HG03442 (cell line): ENCODE results near the gene KCNK3.
"Not testable (repeated sequence)": the region's sequence is repeated elsewhere in the genome, so short reads cannot be mapped to it uniquely, and the experiment has no call there.

Experiments used
- ATAC-seq: cut with Tn5 transposase; IDR thresholded peaks from one replicate; pipeline ENCODE4 v1.9.1; 2021; ENCODE audit warnings: mild to moderate bottlenecking, moderate library complexity; ENCODE audit not compliant: unreplicated experiment

Gene KCNK3

DNA sequence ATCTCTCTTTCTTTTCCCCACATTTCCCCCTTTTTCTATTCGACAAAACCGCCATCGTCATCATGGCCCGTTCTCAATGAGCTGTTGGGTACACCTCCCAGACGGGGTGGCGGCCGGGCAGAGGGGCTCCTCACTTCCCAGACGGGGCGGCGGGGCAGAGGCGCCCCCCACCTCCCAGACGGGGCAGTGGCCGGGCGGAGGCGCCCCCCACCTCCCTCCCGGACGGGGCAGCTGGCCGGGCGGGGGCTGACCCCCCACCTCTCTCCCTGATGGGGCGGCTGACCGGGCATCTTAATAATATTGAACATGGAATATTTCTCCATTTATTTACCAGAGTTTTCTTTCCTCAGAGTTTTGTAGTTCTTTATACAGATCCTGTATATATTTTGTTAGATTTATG lies 27.2 kb upstream of the KCNK3 start:
- ATAC-seq: not testable (repeated sequence)

DNA sequence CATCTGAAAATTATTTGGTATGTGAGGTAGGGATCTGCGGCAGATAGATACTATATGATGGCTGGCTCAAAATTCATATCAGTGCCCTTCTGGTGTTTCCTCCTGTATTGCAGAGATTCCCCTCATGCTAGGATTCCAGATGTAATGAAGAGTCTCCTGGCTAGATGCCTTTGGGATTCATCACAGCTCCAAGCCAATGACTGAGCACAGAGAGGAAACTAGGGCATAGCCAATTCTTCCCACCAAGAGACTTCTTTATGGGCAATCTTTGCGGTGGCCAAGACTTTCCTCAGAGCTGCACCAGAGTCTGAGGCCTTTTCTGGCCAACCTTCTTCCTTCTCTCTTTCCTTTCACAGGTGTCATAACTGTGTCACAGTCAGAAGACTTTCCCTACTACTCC lies 25.9 kb upstream of the KCNK3 start:
- no peak for ATAC-seq

DNA sequence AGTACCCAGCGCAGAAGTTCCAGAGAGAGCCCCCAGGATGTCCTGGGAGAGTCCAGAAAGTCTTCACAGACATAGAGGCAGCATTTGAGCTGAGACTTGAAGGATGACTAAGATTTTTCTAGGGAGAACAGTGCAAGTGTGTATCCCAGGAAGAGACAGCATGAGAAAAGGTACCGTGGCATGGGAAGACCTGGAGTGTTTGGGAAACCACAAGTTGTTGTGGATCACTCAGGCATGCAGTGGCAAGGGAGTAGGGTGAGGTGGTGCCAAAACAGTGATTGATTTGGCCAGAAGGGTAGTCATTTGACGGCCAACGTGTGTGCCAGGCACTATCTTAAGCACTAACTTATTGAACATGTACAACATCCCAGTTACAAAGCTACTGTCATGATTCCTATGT lies 24.5 kb upstream of the KCNK3 start:
- no peak for ATAC-seq

DNA sequence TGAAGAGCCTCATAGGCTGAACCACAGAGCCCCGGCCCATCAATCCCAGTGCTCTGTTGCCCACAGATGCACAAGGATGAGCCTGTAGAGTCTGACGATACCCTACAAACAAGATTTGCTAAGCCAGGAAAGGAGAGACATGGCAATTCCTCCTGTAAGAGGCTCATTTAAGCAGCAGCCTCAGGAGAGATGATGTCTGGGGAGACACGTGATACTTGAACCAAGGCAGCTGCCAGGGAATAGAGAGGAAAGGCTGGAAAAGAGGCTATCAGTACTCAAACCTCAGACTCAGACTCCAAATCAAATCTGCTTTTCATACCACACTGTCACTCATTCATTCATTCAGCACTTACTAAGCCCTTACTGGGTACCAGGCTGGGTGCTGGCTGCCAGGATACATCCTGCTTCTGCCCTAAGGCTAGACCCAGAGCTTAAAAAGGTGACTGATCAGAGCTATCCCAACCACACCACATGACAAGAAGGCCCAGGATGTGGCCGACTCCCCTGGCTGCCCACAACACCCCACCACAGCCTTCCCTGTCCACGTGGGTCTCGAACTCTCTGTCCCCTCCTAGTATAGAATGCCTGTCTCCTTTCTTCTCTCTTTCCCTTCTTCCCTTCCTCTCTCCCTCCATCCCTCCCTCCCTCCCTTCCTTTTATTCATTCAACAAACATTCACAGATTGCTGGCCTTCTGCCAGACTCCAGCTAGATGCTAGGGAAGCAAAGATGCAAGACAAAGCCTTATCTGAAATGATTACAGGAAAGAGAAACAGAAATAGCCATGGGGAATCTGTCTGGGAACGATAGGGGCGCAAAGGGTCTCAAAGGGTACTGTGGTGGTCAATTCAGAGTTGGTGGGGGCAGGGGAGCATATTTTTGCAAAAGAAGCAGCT lies 23.4 kb upstream of the KCNK3 start:
- ATAC-seq: no peak

DNA sequence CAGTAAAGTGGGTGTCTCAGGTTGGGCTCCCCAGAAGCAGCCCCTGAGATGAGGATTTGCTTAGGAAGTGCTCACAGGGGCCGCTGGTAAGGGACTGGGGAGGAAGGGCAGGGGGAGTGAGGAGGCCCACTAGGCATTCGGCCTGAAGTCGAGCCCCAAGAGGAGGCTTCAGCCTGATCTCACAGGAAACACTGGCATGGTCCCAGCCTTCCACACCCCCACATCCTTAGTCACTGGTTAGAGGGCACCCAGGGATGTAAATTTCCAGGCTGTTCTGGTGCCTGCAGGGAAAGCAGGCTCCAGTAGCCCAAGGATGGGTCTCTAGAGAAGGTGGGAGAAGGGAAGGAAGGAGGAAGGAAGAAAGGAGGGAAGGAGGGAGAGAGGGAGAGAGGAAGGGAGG lies 22.4 kb upstream of the KCNK3 start:
- no peak for ATAC-seq

DNA sequence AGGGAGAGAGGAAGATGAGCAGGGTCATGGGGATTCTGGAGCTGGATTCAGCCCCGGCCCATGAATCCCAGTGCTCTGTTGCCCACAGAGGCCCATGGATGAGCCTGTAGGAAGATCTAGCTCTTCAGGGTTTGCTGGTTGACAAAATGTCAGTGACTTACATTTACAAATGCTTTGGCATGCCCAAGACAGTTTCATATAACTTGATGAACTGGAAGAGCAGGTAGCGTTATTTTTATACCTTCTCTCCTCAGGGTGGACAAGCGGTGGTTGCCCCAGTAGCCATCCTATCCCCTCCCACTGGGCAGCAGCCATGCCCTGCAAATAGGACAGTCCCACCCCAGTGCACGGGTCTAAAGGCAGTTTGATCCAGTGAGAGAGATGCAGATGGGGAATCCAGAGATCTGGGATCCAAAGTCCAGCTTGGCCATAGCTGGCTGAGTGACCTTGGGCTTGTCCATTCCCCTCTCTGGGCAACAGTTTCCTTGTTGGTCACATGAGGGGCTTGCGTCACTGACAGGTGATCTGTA lies 21.5 kb upstream of the KCNK3 start:
- ATAC-seq: no peak

DNA sequence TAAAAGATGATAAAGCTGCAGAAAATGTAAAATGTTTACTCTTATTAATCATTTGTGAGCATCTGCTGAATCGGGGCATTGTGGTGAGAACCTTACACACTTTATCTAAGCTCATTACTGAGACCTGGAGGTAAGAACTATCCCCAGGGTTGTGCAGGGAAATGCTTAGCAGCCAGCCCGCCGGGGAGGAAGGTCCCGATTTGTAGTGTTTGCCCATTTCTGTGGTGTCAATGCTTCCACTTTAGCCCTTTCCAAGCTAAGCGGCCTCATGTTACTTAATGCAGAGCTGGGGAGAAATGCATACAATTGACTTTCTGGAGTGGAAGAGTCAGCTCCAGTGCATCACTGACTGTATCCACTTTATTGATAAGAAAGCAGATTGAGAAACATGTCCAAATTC lies 20.8 kb upstream of the KCNK3 start:
- ATAC-seq: no peak

DNA sequence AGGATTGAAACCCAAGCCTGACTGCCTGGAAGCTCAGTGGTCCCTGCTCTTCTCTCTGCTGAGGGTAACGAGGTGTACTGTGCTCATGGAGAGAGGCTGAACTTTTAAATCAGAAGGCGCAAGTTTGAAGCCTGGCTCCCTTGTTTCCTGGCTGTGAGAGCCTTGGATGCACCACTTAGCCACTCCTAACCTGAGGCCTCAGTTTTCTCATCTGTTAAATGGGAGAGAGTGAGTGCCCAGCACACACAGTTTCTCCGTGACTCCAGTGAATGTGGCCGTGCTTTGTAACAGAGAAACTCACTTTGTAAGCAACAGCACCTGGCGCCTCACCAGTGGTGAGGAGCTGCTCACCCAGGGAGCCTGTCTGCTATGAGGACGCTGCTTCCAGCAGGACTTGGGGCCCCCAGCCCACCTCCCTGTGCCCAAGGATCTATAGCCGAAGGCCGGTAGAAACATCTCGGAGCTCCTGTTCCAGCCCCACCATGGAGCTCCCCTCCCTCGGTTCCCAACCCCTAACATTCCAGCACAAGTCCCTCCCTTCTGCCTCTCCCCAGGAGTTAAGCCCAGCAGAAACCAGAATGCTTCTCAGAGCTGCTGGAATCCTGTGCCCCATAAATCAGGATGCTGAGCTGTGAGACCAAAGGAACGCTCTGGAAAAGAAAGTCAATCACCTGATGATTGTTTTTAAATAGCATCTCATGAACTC lies 20.3 kb upstream of the KCNK3 start:
- no peak for ATAC-seq

DNA sequence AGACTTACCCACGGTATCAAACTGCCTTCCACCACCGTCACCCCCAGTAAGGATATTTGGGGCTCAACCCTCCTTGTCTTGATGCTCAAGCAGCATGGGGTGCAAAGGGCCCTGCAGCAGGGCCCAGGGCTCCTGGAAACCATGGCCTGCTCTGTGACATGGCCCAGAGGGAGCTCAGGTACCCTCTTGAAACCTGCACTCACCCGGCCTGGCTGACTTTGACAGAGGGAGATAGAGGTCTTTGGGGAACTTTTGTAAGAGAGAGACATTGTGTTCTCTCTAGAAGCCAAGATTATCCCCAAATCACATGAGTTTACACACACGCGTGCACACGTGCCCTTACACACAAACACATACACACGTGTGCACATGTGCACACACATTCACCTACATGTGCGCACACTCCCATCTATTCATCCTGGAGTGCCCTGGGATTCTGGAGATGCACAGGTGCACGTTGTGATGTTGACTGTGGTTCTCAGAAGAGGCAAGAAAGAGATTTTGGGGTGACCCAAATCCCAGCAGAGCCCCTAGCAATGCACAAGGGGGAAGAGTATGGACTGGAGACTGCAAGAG lies 19.6 kb upstream of the KCNK3 start:
- no peak for ATAC-seq

DNA sequence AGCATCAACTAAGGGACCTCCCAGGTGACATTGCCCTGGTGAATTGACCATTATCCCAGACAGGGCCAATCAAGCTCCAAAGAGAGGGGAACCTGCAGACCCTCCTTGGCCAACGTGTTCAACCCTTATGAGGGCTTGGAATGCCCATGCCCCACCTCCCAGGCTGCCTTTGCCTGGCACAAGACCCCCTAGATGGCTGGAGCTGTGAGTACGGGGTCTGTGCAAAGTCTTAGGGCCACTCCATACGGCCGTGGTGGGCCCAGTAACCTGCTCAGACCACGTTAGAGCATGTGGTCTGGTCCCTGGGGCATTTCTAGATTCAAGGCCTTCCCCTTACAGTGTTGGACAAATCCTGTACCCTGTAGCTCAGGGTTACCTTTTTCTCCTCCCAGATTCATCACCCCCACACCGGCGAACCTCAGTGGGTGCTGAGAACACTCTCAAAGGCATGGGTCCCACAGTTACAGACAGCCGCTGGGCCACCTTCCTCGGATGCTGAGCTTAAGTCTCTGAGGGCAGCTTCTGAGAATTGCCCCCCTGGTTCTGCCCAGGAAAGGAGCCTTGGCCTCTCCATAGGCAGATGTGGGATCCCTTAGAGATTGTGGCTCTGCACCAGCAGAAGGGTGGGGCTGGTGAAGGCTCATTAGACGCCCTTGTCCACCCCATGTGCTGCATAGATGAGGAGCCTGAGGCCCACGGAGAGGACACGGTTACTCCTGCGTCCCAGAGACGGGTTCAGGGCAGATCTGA lies 18.3 kb upstream of the KCNK3 start:
- no peak for ATAC-seq

DNA sequence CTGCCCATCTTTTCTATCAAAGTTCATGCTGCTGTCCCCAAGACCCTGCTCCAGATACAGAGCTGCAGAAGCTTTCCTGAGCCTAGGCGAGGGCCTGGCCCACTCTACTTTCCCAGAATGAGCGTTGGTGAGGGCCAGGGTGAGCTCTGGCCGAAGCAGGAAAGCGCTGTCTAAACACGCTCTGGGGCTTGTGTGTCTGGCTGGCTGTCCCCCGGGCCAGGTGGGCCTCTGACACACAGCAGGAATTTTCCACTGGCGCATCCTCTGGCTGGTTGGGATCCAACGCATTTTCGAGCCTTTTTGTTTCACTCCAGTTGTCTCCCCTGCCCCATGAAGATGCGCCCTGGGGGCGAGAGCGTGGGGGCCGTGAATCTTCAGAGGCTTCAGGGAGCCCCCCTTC lies 17.8 kb upstream of the KCNK3 start:
- no peak for ATAC-seq

DNA sequence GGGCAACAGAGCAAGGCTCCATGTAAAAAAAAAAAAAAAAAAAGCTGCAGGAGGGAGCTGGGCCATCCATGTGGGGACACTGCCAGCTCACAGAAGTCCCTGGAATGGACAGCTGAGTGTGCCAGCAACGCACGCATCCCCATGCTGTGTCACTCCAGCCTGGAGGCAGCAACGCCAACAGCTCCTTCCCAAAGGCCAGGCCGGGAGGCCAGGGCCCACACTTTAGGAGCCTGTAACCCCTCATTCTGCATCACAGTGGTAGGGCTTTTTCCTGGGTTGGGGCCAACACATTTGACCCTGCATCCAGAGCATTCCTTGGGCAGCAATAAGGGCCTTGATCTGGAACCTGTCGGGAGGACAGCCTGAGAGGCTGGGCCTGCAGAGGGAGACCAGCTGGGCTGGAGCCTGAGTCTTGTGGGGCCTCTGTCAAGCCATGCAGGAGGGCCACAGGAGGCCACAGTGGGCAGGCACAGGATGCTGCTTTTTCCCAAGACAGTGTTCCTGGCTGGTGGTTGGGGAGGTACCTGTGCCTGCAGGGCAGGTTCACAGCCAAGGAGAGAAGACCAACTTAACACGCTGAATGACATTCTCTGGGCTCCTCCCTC lies 16.8 kb upstream of the KCNK3 start:
- no peak for ATAC-seq

DNA sequence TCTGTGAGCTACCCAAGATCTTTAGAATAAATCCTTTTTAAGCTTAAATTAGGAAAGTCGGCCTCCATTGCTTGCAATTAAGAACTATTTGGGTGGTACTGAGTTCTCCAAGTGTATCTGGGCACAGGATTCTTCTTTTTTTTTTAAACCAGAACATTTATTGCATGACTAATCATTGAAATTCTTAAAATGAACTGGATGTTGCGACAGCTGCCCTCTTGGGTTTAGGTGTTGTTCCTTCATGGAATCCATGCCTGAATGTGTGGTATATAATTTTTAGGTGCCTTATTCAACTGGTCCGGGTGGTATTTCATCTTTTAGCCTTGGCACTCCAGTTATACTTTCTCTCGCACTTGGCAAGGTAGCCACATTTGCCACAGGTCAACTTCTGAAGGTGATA lies 14.5 kb upstream of the KCNK3 start:
- no peak for ATAC-seq

DNA sequence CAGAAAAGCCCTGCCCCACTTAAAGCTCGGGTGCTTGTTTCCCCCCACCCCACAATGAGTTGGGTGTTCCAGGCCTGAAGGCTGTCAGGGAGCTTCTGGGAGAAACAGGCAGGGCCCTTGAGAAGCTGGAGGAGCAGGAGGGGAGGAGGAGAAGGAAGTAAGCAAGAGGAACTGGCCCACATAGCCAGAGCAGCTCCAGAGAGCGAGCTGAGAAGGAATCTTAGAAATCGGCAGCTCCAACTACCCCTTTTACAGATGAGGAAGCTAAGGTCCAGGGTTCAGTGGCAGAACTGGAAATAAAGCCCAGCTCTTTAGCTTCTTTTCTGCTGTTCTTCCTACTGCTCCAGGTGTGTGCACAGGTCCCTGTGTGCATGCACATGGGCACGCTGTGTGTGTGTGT lies 12.7 kb upstream of the KCNK3 start:
- no peak for ATAC-seq

DNA sequence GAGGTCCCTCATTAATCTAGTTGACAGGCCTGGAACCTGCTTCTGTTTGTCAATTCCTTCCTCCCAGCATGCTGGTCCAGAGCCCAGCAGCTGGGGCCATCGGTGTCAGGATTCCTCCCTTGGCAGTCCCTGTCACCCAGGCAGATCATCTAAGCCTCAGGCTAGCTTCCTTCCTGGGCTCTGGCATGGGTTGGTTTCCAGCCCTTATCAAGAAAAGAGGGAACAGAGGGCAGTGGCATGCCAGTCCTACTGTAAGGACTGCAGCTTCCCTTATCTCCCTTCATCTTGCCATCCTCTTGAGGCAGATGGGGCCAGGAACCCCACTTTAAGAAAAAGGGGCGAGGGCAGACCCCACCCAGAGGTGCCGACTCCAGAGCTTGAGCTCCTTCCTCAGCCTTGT lies 10.9 kb upstream of the KCNK3 start:
- ATAC-seq: no peak

DNA sequence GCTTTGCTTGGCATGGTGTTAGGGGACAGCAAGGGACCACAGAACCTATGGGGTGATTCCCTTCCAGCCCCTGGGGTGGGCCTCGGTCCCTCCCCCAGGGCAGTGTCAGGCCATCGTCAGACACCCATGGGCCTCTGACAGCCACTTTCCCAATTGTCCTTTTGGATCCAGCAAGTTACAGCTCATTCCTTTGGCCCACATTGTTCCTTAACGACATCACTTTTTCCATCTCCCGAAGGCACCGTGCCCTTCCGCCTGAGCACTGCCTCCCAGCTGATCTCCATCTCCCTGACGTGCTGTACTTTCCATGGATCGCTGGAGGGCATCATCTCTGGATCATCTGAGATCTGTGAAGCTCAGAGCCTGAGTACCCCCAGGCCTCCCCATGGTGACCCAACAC lies 10.4 kb upstream of the KCNK3 start:
- ATAC-seq: no peak

DNA sequence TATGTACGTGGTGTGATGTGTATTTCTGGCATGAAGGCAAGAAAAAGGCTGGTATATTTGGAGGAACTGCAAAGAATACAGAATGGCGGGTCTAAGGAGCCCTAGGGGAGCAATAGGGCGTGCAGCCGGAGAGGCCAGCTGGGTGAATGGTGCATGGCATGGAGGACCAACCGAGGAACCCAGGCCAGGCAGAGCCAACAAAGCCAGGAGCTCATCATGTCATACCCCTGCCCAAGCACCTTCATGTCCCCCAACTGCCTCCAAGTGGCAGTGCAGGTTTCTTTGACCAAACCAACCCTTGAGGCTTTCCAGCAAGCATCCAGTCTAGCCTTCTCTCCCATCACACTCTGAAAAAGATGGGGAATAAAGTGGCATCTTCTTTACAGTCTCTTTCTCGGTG lies 8.9 kb upstream of the KCNK3 start:
- ATAC-seq: no peak

DNA sequence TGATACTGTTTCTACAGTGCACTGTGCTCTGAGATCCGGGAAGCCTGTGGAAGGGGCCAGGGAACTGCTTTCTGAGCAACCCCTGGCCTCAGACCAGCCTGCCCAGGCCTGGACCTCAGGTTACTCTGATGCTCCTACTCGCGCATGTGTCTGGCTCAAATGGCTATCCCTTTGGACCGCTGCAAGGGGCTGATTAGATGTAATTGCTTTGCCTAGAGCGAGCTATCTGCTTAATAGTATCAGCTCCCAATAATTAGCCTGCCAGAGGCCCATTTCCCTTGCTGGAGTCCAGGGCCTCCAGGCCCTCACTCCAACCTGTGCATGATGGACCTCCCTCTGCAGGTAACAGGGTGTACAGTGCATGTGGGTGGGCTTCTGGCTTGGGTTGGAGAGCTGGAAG lies 7.2 kb upstream of the KCNK3 start:
- no peak for ATAC-seq

DNA sequence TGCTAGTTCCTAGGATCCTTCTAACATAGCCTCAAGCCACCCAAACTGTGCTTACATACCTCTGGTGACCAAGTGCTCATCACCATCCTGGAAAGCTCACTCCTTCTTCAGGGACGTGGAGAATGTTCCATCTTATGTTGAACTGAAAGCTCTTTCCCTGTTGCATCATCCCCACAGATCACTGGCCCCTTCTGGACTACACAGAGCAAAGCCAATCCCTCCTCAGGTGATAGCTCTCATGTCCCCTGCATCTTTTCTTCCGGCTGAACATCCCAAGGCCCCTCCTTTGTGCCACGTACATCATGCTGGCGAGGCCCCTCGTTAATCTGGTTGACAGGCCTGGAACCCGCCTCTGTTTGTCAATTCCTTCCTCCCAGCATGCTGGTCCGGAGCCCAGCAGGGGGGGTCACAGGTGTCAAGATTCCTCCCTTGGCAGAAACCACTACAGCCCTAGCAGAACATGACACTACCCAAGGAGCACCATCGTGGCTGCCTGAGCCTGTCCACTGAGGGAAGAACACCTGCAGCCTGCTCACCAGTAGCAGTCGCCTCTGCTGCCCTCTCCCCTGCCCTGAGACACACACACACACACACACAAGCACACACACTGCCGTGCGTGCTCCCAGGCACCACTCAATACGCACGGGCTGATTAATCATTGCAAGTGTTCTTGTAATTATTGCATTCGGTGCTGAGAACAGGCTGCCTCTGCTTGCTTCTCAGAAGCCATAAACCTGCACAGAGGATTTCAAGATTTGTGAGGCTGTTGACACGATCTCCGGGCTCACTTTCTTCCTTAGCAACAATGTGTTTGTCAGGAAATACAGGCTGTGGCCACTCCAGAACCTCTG lies 6.3 kb upstream of the KCNK3 start:
- ATAC-seq: no peak

DNA sequence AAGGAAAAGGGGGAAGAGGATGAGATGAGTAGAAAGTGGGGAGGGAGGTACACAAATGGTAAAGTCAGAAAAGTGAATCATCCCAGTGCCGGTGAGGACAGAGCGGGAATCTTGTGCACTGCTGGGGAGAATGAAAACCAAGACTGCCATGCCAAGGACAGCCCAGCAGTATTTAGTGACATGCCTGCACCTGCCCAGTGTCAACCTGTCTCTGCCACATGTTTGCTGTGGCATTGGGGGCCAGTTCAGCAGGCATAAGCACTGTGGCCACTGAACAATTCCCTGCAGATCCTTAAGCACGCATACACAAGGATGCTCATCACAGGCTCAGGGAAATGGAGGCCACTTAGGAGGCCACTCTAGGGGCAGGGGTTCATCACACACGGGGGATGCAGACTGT lies 5.2 kb upstream of the KCNK3 start:
- ATAC-seq: no peak
